ENCODE results near the gene YKT6.

The YKT6 gene

GRCh38 chr7:44235066-44235465, 34.3 kb downstream of the YKT6 start:
- no peak for DNase-seq (ENCODE audit: extremely low spot score)
- CTCF ChIA-PET = interaction anchor here (0.8 to 1.5 kb wide), 3 partner anchors 10 to 330 kb away, joined by 3 to 4 read pairs (median 3); no protein-coding TSS in a partner anchor
- POLR2A ChIA-PET = no interaction called here
- TF ChIP-seq CTCF (IDR thresholded peaks at IDR 0.05; ENCODE audit: control extremely low read depth, extremely low read depth, low read depth, missing control alignments) = no peak

- CTCF ChIA-PET = interaction anchor here (0.9 to 2.2 kb wide), 3 partner anchors 22 to 72 kb away, joined by 3 to 7 read pairs (median 4); no protein-coding TSS in a partner anchor
- POLR2A ChIA-PET = no interaction called here
- no peak for TF ChIP-seq CTCF (IDR thresholded peaks at IDR 0.05; ENCODE audit: control extremely low read depth, extremely low read depth, low read depth, missing control alignments)
- DNase-seq (ENCODE audit: extremely low spot score) = no peak
These were observed 35.0 kb downstream of the YKT6 start for GRCh38 chr7:44235582-44236332.

- TF ChIP-seq CTCF (IDR thresholded peaks at IDR 0.05; ENCODE audit: control extremely low read depth, extremely low read depth, low read depth, missing control alignments) = no peak
- POLR2A ChIA-PET = no interaction called here
- no peak for DNase-seq (ENCODE audit: extremely low spot score)
- CTCF ChIA-PET = interaction anchor here (0.8 to 2.2 kb wide), 5 partner anchors 22 to 329 kb away, joined by 3 to 7 read pairs (median 4); no protein-coding TSS in a partner anchor
These were observed 35.6 kb downstream of the YKT6 start for GRCh38 chr7:44236333-44236728.

GRCh38 chr7:44237696-44238095, 36.9 kb downstream of the YKT6 start:
- no peak for TF ChIP-seq CTCF (IDR thresholded peaks at IDR 0.05; ENCODE audit: control extremely low read depth, extremely low read depth, low read depth, missing control alignments)
- ChIA-PET CTCF (interaction anchor here (1.3 to 2.2 kb wide), 2 partner anchors 70 to 240 kb away, joined by 3 to 7 read pairs; no protein-coding TSS in a partner anchor), POLR2A (interaction anchor here (0.5 kb wide), 1 partner anchor 311 kb away, joined by 3 read pairs; no protein-coding TSS in a partner anchor)
- no peak for DNase-seq (ENCODE audit: extremely low spot score)

- ChIA-PET POLR2A (interaction anchor here (0.5 kb wide), 2 partner anchors 41 to 310 kb away, joined by 3 to 5 read pairs; no protein-coding TSS in a partner anchor), CTCF (interaction anchor here (2.2 kb wide), 1 partner anchor 70 kb away, joined by 7 read pairs; no protein-coding TSS in a partner anchor)
- no peak for TF ChIP-seq CTCF (IDR thresholded peaks at IDR 0.05; ENCODE audit: control extremely low read depth, extremely low read depth, low read depth, missing control alignments)
- DNase-seq (ENCODE audit: extremely low spot score) = no peak
These were observed 37.4 kb downstream of the YKT6 start for GRCh38 chr7:44238116-44238695.

- TF ChIP-seq CTCF (IDR thresholded peaks at IDR 0.05; ENCODE audit: control extremely low read depth, extremely low read depth, low read depth, missing control alignments) = no peak
- CTCF ChIA-PET = interaction anchor here (1.0 to 1.6 kb wide), 2 partner anchors 37 to 342 kb away, joined by 3 to 7 read pairs; no protein-coding TSS in a partner anchor
- POLR2A ChIA-PET = no interaction called here
- DNase-seq (ENCODE audit: extremely low spot score) = no peak
These were observed 38.6 kb downstream of the YKT6 start for GRCh38 chr7:44239361-44239760.
